ENCODE measurements around the gene SLC37A1. TPM values are rescaled to one million over a fixed set of nuclear protein-coding genes. Genes with fewer than 3 reads are reported as not detected.

SLC37A1 gene
- total RNA-seq, 1 experiment from 2014 or later: 15.0 TPM

DNA sequence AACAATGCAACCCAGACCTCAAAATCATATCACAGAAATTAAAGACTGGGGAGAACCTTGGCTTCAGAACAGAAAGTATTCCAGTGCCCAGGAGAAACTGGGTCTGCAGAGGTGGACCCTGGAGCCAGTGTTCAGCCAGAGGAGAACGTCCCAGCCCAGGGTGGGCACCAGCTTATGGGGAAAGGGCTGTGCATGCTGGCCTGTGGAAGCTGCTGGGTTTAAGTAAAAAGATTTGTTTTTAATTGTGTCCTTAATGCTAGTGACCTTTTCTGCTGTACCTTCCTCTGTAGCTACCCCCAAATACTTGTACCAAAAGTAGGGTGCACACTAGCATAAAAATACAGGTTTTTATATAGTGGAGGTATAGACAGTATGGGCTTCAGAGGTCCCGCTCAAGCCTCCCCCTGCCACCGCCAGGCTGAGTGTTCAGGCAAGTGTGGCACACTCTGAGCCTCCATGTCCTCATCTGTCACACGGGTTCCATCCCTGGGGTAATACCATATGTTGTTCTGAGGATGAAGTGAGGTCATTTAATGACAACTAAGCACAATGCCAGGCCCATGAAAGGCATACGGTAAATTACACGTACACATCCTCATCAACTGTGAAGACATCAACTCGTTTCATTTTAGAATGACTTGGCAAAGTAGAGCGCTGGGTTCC, 47.0 kb downstream of the SLC37A1 start:
- ChIA-PET RAD21 (ENCODE audit: low non-redundant PET in 1 of 2, low total read pairs in 2 of 2, uncharacterized antibody in 2 of 2, unreplicated experiment in 2 of 2) (no interaction called here), POLR2A (no interaction called here), CTCF (no interaction called here)
- Histone ChIP-seq H3K4me3 (replicated peaks in 1 of 2; ENCODE audit: low read depth in 1 of 2, low read length in 2 of 2) (no peak overlapping the region), H3K36me3 (ENCODE audit: control insufficient read depth in 1 of 2, insufficient read depth in 2 of 2, low read length in 2 of 2) (no peaks in the 10 kb centered on the region), H3K4me2 (ENCODE audit: low read length) (no peak overlapping the region), H3K4me1 (ENCODE audit: control insufficient read depth in 1 of 2, insufficient read depth in 2 of 2, low read length in 2 of 2) (no peaks in the 10 kb centered on the region), H3K79me2 (ENCODE audit: insufficient read depth, low read length) (no peaks in the 10 kb centered on the region), H3K27ac (ENCODE audit: low read depth, low read length) (no peak overlapping the region), H4K20me1 (ENCODE audit: insufficient read depth) (no peaks in the 10 kb centered on the region), H3K9me3 (ENCODE audit: control insufficient read depth in 1 of 2, insufficient read depth in 1 of 2, low read depth in 1 of 2, low read length in 2 of 2) (no peaks in the 10 kb centered on the region), H3K9ac (ENCODE audit: low read length) (no peak overlapping the region), H3K27me3 (ENCODE audit: insufficient read depth, low read length) (no peaks in the 10 kb centered on the region), H3K9me2 (ENCODE audit: insufficient read depth) (no peaks in the 10 kb centered on the region), H2AFZ (ENCODE audit: low read depth, low read length, poor library complexity, severe bottlenecking) (no peak overlapping the region)
- TF ChIP-seq EGR1 (IDR thresholded peaks at IDR 0.05; ENCODE audit: low read depth): no peak
- no peak for TF ChIP-seq TCF7L2 (IDR thresholded peaks at IDR 0.05; ENCODE audit: borderline replicate concordance, extremely low read depth, insufficient read depth, insufficient read length)
- TF ChIP-seq POLR2A (IDR thresholded peaks at IDR 0.05; ENCODE audit: borderline replicate concordance, extremely low read depth, insufficient read depth, insufficient read length): no peak
- no peak for TF ChIP-seq SP1 (IDR thresholded peaks at IDR 0.05; ENCODE audit: low read depth)
- no peak for TF ChIP-seq YY1 (IDR thresholded peaks at IDR 0.05; ENCODE audit: extremely low read depth, insufficient replicate concordance, low read depth, low read length)
- TF ChIP-seq POLR2AphosphoS5 (IDR thresholded peaks at IDR 0.05; ENCODE audit: low read depth, low read length): no peak
- no peak for TF ChIP-seq ZBTB33 (IDR thresholded peaks at IDR 0.05; ENCODE audit: extremely low read depth, insufficient replicate concordance, low read length)
- TF ChIP-seq MAX (IDR thresholded peaks at IDR 0.05): no peak
- no peak for TF ChIP-seq RAD21 (IDR thresholded peaks at IDR 0.05; ENCODE audit: low read depth)
- TF ChIP-seq ZFX (IDR thresholded peaks at IDR 0.05): no peak
- no peak for TF ChIP-seq CBX3 (IDR thresholded peaks at IDR 0.05; ENCODE audit: low read depth)
- TF ChIP-seq ELF1 (IDR thresholded peaks at IDR 0.05; ENCODE audit: borderline replicate concordance, low read depth): no peak
- no peak for TF ChIP-seq ZNF274 (IDR thresholded peaks at IDR 0.05; ENCODE audit: low read depth, low read length)
- TF ChIP-seq, protein P1, sequence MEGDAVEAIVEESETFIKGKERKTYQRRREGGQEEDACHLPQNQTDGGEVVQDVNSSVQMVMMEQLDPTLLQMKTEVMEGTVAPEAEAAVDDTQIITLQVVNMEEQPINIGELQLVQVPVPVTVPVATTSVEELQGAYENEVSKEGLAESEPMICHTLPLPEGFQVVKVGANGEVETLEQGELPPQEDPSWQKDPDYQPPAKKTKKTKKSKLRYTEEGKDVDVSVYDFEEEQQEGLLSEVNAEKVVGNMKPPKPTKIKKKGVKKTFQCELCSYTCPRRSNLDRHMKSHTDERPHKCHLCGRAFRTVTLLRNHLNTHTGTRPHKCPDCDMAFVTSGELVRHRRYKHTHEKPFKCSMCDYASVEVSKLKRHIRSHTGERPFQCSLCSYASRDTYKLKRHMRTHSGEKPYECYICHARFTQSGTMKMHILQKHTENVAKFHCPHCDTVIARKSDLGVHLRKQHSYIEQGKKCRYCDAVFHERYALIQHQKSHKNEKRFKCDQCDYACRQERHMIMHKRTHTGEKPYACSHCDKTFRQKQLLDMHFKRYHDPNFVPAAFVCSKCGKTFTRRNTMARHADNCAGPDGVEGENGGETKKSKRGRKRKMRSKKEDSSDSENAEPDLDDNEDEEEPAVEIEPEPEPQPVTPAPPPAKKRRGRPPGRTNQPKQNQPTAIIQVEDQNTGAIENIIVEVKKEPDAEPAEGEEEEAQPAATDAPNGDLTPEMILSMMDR (IDR thresholded peaks at IDR 0.05 in 2 of 3, conservative IDR thresholded peaks at IDR 0.05 in 1 of 3; ENCODE audit: borderline replicate concordance in 1 of 3, insufficient read depth in 1 of 3, low read depth in 2 of 3, low read length in 2 of 3): no peak
- TF ChIP-seq CEBPB (IDR thresholded peaks at IDR 0.05; ENCODE audit: low read depth): no peak
- no peak for TF ChIP-seq SIN3A (IDR thresholded peaks at IDR 0.05; ENCODE audit: low read depth)
- TF ChIP-seq SRF (IDR thresholded peaks at IDR 0.05; ENCODE audit: low read depth): no peak
- no peak for TF ChIP-seq EZH2phosphoT487 (IDR thresholded peaks at IDR 0.05; ENCODE audit: borderline replicate concordance)
- TF ChIP-seq ATF3 (IDR thresholded peaks at IDR 0.05): no peak
- no TSS peak for BruUV-seq (replicated peaks)
- DNase-seq (ENCODE audit: low read depth, low spot score) (no peak), ATAC-seq (no peak)
- intact Hi-C loops (cut with micrococcal nuclease): no loop called here

Data from HCT116 (cell line).